Measurements from ENCODE around the gene OR1I1. TPM values are rescaled to one million over a fixed set of nuclear protein-coding genes. Genes with fewer than 3 reads are reported as not detected.

OR1I1 gene
- total RNA-seq, 1 experiment from 2014 or later, result not detected

GRCh38 chr19:15042003-15042402 lies 40.0 kb upstream of the OR1I1 start:
- TF ChIP-seq SIN3A (IDR thresholded peaks at IDR 0.05; ENCODE audit: low read depth) (no peak), TCF7L2 (IDR thresholded peaks at IDR 0.05; ENCODE audit: borderline replicate concordance, extremely low read depth, insufficient read depth, insufficient read length) (no peak), SRF (IDR thresholded peaks at IDR 0.05; ENCODE audit: low read depth) (no peak), FOSL1 (IDR thresholded peaks at IDR 0.05; ENCODE audit: low read depth) (no peak), RAD21 (IDR thresholded peaks at IDR 0.05; ENCODE audit: low read depth) (no peak), ELF1 (IDR thresholded peaks at IDR 0.05; ENCODE audit: borderline replicate concordance, low read depth) (no peak), JUND (IDR thresholded peaks at IDR 0.05) (no peak), POLR2A (IDR thresholded peaks at IDR 0.05; ENCODE audit: borderline replicate concordance, extremely low read depth, insufficient read depth, insufficient read length) (no peak), SP1 (IDR thresholded peaks at IDR 0.05; ENCODE audit: low read depth) (no peak), ZNF274 (IDR thresholded peaks at IDR 0.05; ENCODE audit: low read depth, low read length) (no peak), POLR2AphosphoS5 (IDR thresholded peaks at IDR 0.05; ENCODE audit: low read depth, low read length) (no peak), CBX3 (IDR thresholded peaks at IDR 0.05; ENCODE audit: low read depth) (no peak), YY1 (IDR thresholded peaks at IDR 0.05; ENCODE audit: extremely low read depth, insufficient replicate concordance, low read depth, low read length) (no peak)
- TF ChIP-seq, protein P1, sequence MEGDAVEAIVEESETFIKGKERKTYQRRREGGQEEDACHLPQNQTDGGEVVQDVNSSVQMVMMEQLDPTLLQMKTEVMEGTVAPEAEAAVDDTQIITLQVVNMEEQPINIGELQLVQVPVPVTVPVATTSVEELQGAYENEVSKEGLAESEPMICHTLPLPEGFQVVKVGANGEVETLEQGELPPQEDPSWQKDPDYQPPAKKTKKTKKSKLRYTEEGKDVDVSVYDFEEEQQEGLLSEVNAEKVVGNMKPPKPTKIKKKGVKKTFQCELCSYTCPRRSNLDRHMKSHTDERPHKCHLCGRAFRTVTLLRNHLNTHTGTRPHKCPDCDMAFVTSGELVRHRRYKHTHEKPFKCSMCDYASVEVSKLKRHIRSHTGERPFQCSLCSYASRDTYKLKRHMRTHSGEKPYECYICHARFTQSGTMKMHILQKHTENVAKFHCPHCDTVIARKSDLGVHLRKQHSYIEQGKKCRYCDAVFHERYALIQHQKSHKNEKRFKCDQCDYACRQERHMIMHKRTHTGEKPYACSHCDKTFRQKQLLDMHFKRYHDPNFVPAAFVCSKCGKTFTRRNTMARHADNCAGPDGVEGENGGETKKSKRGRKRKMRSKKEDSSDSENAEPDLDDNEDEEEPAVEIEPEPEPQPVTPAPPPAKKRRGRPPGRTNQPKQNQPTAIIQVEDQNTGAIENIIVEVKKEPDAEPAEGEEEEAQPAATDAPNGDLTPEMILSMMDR (IDR thresholded peaks at IDR 0.05 in 2 of 3, conservative IDR thresholded peaks at IDR 0.05 in 1 of 3; ENCODE audit: borderline replicate concordance in 1 of 3, insufficient read depth in 1 of 3, low read depth in 2 of 3, low read length in 2 of 3), result no peak
- TF ChIP-seq, protein P2, sequence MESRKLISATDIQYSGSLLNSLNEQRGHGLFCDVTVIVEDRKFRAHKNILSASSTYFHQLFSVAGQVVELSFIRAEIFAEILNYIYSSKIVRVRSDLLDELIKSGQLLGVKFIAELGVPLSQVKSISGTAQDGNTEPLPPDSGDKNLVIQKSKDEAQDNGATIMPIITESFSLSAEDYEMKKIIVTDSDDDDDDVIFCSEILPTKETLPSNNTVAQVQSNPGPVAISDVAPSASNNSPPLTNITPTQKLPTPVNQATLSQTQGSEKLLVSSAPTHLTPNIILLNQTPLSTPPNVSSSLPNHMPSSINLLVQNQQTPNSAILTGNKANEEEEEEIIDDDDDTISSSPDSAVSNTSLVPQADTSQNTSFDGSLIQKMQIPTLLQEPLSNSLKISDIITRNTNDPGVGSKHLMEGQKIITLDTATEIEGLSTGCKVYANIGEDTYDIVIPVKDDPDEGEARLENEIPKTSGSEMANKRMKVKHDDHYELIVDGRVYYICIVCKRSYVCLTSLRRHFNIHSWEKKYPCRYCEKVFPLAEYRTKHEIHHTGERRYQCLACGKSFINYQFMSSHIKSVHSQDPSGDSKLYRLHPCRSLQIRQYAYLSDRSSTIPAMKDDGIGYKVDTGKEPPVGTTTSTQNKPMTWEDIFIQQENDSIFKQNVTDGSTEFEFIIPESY (IDR thresholded peaks at IDR 0.05; ENCODE audit: extremely low read depth, insufficient replicate concordance, low read length), result no peak
- H3K4me2 ChIP-seq (ENCODE audit: low read length), result no peak overlapping the region
- POLR2A ChIA-PET, result no interaction called here

More at GRCh38 chr19:15042003-15042402, 40.0 kb upstream of the OR1I1 start:
- RAD21 ChIA-PET (ENCODE audit: low non-redundant PET in 1 of 2, low total read pairs in 2 of 2, uncharacterized antibody in 2 of 2, unreplicated experiment in 2 of 2), result no interaction called here
- H3K9me2 ChIP-seq (ENCODE audit: insufficient read depth), result no peaks in the 10 kb centered on the region
- DNase-seq (ENCODE audit: low read depth, low spot score) (no peak), ATAC-seq (no peak)
- no peak overlapping the region for H3K9ac ChIP-seq (ENCODE audit: low read length)
- no TSS peak for BruUV-seq (replicated peaks)
- H3K79me2 ChIP-seq (ENCODE audit: insufficient read depth, low read length), result no peaks in the 10 kb centered on the region
- intact Hi-C loops (cut with micrococcal nuclease), result no loop called here
- CTCF ChIA-PET, result no interaction called here
- H4K20me1 ChIP-seq (ENCODE audit: insufficient read depth), result no peaks in the 10 kb centered on the region
- H3K4me3 ChIP-seq (replicated peaks in 1 of 2; ENCODE audit: low read depth in 1 of 2, low read length in 2 of 2), result no peak overlapping the region
- no peak overlapping the region for H3K27ac ChIP-seq (ENCODE audit: low read depth, low read length)
- no peak overlapping the region for H2AFZ ChIP-seq (ENCODE audit: low read depth, low read length, poor library complexity, severe bottlenecking)
- H3K4me1 ChIP-seq (ENCODE audit: control insufficient read depth in 1 of 2, insufficient read depth in 2 of 2, low read length in 2 of 2), result no peaks in the 10 kb centered on the region
- H3K9me3 ChIP-seq (ENCODE audit: control insufficient read depth in 1 of 2, insufficient read depth in 1 of 2, low read depth in 1 of 2, low read length in 2 of 2), result no peaks in the 10 kb centered on the region
- H3K36me3 ChIP-seq (ENCODE audit: control insufficient read depth in 1 of 2, insufficient read depth in 2 of 2, low read length in 2 of 2), result no peaks in the 10 kb centered on the region
- H3K27me3 ChIP-seq (ENCODE audit: insufficient read depth, low read length), result peaks cover 51% of the 10 kb centered on the region

Data from HCT116 (cell line).